ENCODE measurements around the gene SMG6. TPM values are rescaled to one million over a fixed set of nuclear protein-coding genes. Genes with fewer than 3 reads are reported as not detected.

Gene SMG6
- total and polyA plus RNA-seq, 2 of the 13 experiments (the other 11 are each of a cell fraction or from before 2014, with no cell fraction given), result 4.6 to 14.6 TPM

DNA sequence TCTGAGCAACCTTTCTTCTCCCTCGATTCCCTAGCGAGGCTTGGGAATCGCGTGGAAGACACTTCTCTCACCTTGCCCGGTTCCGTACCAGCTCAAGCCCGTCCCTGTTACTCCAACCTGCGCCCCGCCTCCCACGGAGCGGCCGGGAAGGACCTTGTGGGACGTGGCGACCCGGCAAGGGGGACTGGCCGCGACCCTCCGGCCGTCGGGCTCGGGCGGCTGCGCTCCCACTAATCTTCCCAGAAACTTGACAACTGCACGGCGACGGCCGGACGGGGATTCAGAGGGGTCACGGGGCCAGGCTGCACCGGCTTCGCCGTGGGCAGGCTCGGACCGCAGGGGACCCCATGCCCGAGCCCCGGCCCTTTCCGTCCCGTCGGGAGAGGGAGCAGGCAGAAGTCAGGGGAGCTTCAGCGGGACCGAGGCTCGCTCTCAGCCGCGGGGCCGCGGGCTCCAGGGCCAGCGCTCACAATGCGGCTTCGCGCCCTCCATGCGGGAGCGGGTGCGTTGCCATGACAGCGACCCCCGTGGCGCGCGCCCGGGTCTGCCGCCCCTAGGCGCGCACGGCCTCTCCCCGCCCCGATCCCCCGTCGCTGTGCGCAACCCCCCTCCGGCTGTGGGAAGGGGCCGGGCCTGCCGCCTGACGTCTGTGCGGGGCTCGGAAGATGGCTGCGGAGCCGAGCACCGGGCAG lies 33.4 kb upstream of the SMG6 start, which contains the start of gene SGSM2 (continued):
- TF ChIP-seq ZSCAN25 (CRISPR knock-in tag; IDR thresholded peaks at IDR 0.05) (0 out of 2 replicates have a peak, but pooled peaks have one; percentile 15), ZNF138 (CRISPR knock-in tag; IDR thresholded peaks at IDR 0.05; ENCODE audit: low read depth) (0 out of 2 replicates have a peak, but pooled peaks have one; percentile 45), ZNF547 (CRISPR knock-in tag; IDR thresholded peaks at IDR 0.05) (0 out of 2 replicates have a peak, but pooled peaks have one; percentile 19), ZSCAN29 (CRISPR knock-in tag; conservative IDR thresholded peaks at IDR 0.05) (peak; percentile 3; the same call in 1 of the 2 replicates), ZNF317 (CRISPR knock-in tag; IDR thresholded peaks at IDR 0.05) (0 out of 2 replicates have a peak, but pooled peaks have one; percentile 6), ZC3H13 (CRISPR knock-in tag; IDR thresholded peaks at IDR 0.05) (0 out of 2 replicates have a peak, but pooled peaks have one; percentile 9), JARID2 (CRISPR knock-in tag; IDR thresholded peaks at IDR 0.05; ENCODE audit: insufficient replicate concordance) (no peak), RFX3 (CRISPR knock-in tag; IDR thresholded peaks at IDR 0.05) (peak; percentile 66), NFYB (CRISPR knock-in tag; IDR thresholded peaks at IDR 0.05) (0 out of 2 replicates have a peak, but pooled peaks have one; percentile 28), CREM (IDR thresholded peaks at IDR 0.05) (no peak), CREM (CRISPR knock-in tag; IDR thresholded peaks at IDR 0.05) (no peak), ZNF136 (CRISPR knock-in tag; IDR thresholded peaks at IDR 0.05; ENCODE audit: low read depth) (peak; percentile 33; the same call in 1 of the 2 replicates), CAMTA2 (CRISPR knock-in tag; IDR thresholded peaks at IDR 0.05; ENCODE audit: borderline replicate concordance) (0 out of 2 replicates have a peak, but pooled peaks have one; percentile 27), ZNF343 (CRISPR knock-in tag; IDR thresholded peaks at IDR 0.05) (0 out of 2 replicates have a peak, but pooled peaks have one; percentile 4), NFKB2 (CRISPR knock-in tag; IDR thresholded peaks at IDR 0.05; ENCODE audit: borderline replicate concordance) (peak; percentile 5; the same call in 1 of the 2 replicates)
- TF ChIP-seq, protein P1, sequence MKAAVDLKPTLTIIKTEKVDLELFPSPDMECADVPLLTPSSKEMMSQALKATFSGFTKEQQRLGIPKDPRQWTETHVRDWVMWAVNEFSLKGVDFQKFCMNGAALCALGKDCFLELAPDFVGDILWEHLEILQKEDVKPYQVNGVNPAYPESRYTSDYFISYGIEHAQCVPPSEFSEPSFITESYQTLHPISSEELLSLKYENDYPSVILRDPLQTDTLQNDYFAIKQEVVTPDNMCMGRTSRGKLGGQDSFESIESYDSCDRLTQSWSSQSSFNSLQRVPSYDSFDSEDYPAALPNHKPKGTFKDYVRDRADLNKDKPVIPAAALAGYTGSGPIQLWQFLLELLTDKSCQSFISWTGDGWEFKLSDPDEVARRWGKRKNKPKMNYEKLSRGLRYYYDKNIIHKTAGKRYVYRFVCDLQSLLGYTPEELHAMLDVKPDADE (CRISPR knock-in tag; IDR thresholded peaks at IDR 0.05), result 0 out of 2 replicates have a peak, but pooled peaks have one; percentile 22
- TF ChIP-seq, protein P2, sequence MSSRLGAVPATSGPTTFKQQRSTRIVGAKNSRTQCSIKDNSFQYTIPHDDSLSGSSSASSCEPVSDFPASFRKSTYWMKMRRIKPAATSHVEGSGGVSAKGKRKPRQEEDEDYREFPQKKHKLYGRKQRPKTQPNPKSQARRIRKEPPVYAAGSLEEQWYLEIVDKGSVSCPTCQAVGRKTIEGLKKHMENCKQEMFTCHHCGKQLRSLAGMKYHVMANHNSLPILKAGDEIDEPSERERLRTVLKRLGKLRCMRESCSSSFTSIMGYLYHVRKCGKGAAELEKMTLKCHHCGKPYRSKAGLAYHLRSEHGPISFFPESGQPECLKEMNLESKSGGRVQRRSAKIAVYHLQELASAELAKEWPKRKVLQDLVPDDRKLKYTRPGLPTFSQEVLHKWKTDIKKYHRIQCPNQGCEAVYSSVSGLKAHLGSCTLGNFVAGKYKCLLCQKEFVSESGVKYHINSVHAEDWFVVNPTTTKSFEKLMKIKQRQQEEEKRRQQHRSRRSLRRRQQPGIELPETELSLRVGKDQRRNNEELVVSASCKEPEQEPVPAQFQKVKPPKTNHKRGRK (CRISPR knock-in tag; IDR thresholded peaks at IDR 0.05), result no peak
- TF ChIP-seq, protein P3, sequence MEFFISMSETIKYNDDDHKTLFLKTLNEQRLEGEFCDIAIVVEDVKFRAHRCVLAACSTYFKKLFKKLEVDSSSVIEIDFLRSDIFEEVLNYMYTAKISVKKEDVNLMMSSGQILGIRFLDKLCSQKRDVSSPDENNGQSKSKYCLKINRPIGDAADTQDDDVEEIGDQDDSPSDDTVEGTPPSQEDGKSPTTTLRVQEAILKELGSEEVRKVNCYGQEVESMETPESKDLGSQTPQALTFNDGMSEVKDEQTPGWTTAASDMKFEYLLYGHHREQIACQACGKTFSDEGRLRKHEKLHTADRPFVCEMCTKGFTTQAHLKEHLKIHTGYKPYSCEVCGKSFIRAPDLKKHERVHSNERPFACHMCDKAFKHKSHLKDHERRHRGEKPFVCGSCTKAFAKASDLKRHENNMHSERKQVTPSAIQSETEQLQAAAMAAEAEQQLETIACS (CRISPR knock-in tag; IDR thresholded peaks at IDR 0.05), result peak; percentile 89
- TF ChIP-seq, protein P4, sequence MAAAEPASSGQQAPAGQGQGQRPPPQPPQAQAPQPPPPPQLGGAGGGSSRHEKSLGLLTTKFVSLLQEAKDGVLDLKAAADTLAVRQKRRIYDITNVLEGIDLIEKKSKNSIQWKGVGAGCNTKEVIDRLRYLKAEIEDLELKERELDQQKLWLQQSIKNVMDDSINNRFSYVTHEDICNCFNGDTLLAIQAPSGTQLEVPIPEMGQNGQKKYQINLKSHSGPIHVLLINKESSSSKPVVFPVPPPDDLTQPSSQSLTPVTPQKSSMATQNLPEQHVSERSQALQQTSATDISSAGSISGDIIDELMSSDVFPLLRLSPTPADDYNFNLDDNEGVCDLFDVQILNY (CRISPR knock-in tag; conservative IDR thresholded peaks at IDR 0.05), result 0 out of 2 replicates have a peak, but pooled peaks have one; percentile 28
- TF ChIP-seq, protein P5, sequence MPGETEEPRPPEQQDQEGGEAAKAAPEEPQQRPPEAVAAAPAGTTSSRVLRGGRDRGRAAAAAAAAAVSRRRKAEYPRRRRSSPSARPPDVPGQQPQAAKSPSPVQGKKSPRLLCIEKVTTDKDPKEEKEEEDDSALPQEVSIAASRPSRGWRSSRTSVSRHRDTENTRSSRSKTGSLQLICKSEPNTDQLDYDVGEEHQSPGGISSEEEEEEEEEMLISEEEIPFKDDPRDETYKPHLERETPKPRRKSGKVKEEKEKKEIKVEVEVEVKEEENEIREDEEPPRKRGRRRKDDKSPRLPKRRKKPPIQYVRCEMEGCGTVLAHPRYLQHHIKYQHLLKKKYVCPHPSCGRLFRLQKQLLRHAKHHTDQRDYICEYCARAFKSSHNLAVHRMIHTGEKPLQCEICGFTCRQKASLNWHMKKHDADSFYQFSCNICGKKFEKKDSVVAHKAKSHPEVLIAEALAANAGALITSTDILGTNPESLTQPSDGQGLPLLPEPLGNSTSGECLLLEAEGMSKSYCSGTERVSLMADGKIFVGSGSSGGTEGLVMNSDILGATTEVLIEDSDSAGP (CRISPR knock-in tag; IDR thresholded peaks at IDR 0.05; ENCODE audit: borderline replicate concordance), result peak; percentile 57; the same call in 1 of the 2 replicates
- TF ChIP-seq, protein P6, sequence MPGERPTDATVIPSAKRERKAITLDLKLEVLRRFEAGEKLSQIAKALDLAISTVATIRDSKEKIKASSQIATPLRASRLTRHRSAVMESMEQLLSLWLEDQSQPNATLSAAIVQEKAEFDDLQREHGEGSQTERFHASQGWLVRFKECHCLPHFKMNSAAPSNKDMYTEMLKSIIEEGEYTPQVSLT (CRISPR knock-in tag; IDR thresholded peaks at IDR 0.05; ENCODE audit: borderline replicate concordance, low read depth), result no peak

Data from HepG2 (cell line).